TTC549 (cell line): ENCODE measurements around the gene RIPK4.
"Not testable (repeated sequence)": the region's sequence is repeated elsewhere in the genome, so short reads cannot be mapped to it uniquely, and the experiment has no call there.

Experiments
- FAIRE-seq: peaks from 2 replicates; lab custom pipeline; 2012; peaks lifted over from hg19 to GRCh38; lab: Jason Lieb, UNC

RIPK4 gene

DNA sequence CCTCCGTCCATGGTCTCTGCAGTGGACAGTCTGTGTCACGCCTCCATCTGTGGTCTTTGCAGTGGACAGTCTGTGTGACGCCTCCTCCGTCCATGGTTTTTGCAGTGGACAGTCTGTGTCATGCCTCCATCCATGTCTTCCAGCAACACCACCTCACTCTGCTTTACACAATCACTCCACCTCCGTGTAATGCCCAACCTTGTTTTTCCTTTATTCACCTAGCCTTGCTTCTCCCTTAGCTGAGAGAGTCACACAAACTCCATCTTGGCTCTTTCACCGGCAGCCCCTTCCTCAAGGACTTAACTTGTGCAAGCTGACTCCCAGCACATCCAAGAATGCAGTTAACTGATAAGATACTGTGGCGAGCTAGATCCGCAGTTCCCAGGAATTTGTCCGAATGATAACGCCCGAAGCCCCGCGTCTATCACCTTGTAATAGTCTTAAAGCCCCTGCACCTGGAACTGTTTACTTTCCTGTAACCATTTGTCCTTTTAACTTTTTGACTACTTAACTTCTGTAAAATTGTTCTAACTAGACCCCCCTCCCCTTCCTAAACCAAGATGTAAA is 52.5 kb downstream of the RIPK4 start:
- not testable (repeated sequence) for FAIRE-seq

DNA sequence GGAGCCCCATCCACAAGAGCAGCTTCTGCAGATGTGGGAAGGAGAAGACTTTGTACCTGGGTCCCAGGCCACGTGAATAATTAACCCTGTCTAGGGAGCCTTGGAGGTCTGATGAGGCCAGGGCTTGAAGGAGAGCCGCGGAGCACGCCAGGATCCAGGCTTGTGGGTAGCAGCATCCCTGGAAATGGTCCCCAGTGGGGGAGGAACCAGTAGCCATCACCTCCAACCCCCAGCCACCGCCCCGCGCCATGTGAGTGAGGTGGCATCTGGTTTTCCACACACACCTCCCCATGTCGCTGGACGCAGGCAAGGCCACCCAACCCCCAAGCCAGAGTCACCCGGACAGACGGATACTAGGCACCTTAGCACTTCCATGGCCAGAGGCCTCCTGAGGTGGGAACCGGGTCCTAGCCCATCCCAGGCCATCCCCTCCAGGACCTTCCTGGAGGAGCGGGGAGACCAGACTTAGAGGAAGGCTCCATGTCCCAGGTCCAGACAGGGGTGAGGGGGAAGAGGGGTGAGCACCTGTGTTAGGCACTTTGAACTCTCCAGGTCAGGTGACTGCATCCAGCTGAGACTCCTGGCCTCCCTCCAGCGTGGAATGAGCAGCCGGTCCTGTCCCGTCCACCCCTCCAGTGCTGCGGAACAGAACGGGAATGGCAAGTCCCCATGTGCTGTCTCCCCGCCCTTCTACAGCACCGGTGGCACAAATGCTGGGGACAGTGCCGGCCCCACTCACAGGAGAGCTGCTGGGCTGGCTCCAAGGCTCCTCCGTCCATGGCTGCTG is 53.2 kb downstream of the RIPK4 start:
- no peak for FAIRE-seq

DNA sequence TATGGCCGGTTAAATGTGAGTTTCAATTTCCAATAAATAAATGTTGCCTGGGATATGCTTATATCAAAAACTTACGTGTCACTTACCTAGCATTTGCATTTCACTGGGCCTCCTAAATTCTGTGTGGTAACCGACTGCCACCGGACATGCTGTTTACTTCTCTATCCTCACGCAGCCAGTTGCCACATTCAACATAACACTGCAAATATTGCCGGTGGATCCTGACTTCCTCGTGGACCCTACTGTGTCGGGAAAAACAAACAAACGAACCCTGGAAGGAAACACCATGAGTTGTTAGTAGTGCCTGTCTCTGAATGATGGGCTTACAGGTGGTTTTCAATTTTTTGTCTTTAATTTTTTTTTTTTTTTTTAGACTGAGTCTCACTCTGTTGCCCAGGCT is 54.1 kb downstream of the RIPK4 start:
- FAIRE-seq = no peak

- no peak for FAIRE-seq
Observed at GRCh38 chr21:41712201-41712600, 54.7 kb downstream of the RIPK4 start.

DNA sequence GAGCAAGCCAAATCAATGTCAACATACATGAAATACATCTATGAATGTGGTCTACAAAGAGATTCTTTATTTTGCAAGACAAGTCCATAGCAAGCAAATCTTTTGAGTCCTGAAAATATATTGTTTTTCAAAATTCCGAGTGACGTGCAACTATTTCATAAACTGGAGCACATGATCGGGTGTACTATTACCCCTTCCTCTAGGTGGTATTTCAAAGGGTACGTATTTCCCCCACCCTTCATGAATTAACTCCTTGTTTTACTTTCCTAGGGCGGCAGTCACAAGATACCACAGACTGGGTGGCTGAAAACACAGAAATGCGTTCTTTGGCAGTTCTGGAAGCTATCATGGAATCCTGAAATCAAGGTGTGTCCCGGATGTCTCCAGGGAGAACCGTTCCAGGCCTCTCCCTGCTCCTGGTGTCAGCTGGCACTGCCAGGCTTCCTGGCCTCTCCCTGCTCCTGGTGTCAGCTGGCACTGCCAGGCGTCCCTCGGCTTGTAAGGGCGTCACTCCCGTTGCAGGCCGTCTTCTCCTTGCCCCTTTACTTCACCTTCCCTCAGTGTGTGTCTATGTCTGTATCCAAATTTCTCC is 55.3 kb downstream of the RIPK4 start:
- FAIRE-seq = no peak

DNA sequence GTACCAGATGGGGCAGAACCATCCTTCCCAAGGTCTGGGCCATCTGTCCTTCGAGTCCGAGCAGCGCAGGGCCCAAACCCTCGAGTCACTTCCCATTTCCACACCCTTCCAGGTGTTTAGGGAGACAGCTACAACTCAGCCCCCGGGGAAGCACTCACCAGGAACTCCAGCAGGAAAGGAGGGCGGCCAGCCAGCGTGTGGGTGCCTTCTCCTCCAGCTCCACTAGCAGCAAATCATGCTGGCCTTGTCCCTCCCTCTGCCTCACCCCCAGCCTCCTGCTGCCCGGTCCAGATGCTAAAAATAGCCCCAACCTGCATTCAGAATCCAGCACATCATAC is 56.1 kb downstream of the RIPK4 start:
- FAIRE-seq = no peak

GRCh38 chr21:41709965-41710822 is 56.7 kb downstream of the RIPK4 start:
- no peak for FAIRE-seq

DNA sequence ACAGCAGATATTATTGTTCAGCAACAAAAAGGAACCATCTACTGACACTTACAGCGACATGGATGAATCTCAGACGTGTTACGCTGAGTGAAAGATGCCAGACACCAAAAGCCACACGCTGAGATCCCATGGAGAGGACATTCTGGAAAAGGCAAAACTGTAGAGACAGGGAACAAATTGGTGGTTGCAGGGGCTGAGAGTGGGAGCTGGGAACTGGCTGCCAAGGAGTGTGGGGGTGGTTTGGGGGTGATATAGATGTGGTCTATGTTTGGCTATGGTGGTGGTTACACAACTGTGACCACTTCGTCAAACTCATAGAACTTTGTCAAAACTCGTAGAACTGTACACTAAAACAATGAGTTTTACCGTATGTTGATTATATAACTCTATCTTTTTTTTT is 57.7 kb downstream of the RIPK4 start:
- no peak for FAIRE-seq

- no peak for FAIRE-seq
Observed at GRCh38 chr21:41707960-41708330, 58.9 kb downstream of the RIPK4 start.

DNA sequence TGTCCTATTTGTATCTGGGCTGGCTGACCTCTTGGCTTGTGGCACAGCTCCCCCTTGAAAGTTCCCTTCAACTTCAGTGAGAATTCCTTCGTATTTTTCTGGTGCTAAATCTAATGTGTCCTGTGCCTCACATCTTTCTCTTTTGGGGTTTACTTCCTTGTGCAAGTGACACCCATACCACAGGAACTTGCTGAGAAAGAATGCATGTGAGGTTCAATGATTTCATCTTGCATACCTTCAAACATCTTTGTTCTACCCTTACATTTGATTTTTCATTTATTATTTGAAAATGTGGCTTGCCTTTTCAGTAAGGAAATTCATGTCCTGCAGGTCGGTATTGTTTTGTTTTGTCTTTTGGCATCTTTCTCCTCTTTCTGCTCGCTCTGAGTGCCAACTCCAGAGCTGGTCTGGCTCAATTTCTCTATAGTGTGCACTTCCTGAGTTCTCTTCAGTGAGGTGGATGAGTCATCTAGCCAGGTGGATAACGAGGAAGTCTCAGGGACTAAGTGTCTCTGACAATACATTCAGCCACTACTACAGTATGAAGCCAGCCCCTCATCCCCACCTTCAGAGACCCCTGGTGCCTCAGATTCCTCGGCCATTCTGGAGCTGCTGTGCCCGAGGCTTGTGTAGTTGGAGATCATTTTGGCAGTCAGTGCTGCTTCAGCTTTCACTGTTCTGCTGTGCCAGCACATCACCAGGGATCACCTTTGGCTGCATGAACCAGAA is 59.5 kb downstream of the RIPK4 start:
- no peak for FAIRE-seq

- FAIRE-seq = no peak
Observed at GRCh38 chr21:41706678-41707077, 60.2 kb downstream of the RIPK4 start.

GRCh38 chr21:41706263-41706639 is 60.6 kb downstream of the RIPK4 start:
- no peak for FAIRE-seq

- FAIRE-seq = no peak
Observed at GRCh38 chr21:41705546-41706262, 61.1 kb downstream of the RIPK4 start.

DNA sequence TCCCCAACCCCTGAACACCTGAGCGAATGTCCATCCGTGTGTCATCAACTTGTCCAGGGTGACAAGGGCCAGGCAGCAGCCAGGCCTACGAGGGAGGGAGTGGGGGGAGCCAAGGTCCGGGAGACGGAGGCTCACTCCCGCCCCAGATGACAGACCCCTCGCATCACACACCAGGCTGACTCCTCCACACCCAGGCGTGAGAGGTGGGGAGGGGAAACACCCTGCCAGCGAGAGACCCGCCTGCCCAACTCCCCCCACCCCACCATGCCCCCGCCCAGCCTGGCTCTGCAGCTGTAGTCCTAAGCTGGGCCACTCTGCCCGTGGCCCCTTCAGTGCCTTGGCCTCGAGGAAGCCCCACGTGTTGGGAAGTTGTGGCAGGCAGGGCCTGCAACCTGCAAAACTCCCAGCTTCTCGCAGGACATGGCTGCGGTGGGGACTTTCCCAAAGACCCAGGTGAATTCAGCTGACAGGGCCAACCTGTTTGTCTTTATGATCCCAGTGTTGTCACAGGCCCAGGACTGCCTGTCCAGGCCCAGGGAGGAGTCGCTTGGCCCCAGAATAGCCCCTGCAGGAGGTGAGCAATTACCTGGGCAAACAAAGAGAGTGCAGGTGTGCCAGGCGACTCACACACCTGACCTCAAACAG is 62.9 kb downstream of the RIPK4 start:
- FAIRE-seq = no peak

GRCh38 chr21:41701749-41702148 is 65.1 kb downstream of the RIPK4 start:
- FAIRE-seq = no peak

GRCh38 chr21:41699311-41699710 is 67.5 kb downstream of the RIPK4 start:
- FAIRE-seq = no peak

GRCh38 chr21:41698071-41698470 is 68.8 kb downstream of the RIPK4 start:
- no peak for FAIRE-seq

DNA sequence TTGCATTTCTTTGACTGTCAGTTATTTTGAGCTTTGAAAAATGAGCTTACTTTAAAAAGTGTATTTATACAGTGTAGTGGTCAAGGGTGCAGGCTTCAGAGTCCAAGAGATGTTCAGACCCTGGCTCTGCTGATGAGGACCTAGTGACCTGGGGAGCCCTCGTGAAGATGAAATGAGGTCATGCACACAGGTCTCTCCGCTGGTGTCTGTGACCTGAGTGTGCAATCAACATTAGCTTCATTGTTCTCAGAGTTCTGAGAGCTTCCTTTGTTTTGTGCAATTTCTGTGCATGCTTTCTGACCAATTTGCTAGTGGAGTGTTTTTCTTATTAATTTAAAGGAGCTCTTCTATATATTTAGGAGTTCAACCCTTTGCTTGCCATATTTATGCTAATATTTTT is 71.3 kb downstream of the RIPK4 start:
- FAIRE-seq = no peak

DNA sequence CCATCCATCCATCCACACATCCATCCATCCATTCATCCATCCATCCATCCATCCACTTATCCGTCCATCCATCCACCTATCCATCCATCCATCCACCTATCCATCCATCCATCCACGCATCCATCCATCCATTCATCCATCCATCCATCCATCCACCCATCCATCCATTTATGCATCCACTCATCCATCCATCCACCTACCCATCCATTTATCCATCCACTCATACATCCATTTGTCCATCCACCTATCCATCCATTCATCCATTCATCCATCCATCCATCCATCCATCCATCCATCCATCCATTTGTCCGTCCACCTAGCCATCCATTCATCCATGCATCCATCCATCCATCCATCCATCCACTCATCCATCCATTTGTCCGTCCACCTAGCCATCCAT is 72.8 kb downstream of the RIPK4 start:
- FAIRE-seq = not testable (repeated sequence)

- FAIRE-seq = no peak
Observed at GRCh38 chr21:41692185-41692565, 74.7 kb downstream of the RIPK4 start.
